GM12875 (cell line): ENCODE results near the gene BAD.

Experiments
- H3K4me3 ChIP-seq: one replicate; pipeline ENCODE4 v1.5.1; 2011; ENCODE audit warnings: low read depth, low read length, control low read depth
- CTCF ChIP-seq: IDR thresholded peaks from 2 replicates; pipeline ENCODE4 v1.5.1; 2011; ENCODE audit warnings: low read depth, mild to moderate bottlenecking, control low read depth, inconsistent platforms, low read length, moderate library complexity, borderline replicate concordance; ENCODE audit not compliant: insufficient read depth

Gene BAD

GRCh38 chr11:64298966-64299846 is 14.7 kb upstream of the BAD start:
- H3K4me3 ChIP-seq = no peak overlapping the region
- no peak for TF ChIP-seq CTCF

GRCh38 chr11:64297699-64298358 is 13.4 kb upstream of the BAD start:
- TF ChIP-seq CTCF = no peak
- no peak overlapping the region for H3K4me3 ChIP-seq

- H3K4me3 ChIP-seq = no peak overlapping the region
- TF ChIP-seq CTCF = no peak
These were observed 12.6 kb upstream of the BAD start for GRCh38 chr11:64296830-64297698.

GRCh38 chr11:64296236-64296635 is 11.8 kb upstream of the BAD start:
- no peak overlapping the region for H3K4me3 ChIP-seq
- TF ChIP-seq CTCF = no peak

GRCh38 chr11:64295760-64296159 is 11.3 kb upstream of the BAD start:
- TF ChIP-seq CTCF = no peak
- no peak overlapping the region for H3K4me3 ChIP-seq

- no peak for TF ChIP-seq CTCF
These were observed 10.3 kb upstream of the BAD start for GRCh38 chr11:64294774-64295173.

More at GRCh38 chr11:64294774-64295173, 10.3 kb upstream of the BAD start:
- H3K4me3 ChIP-seq = no peak overlapping the region
